ENCODE data around the gene TPSB2.

GRCh38 chr16:1263591-1264344 lies 33.8 kb upstream of the TPSB2 start:
- TF ChIP-seq POLR2A (IDR thresholded peaks at IDR 0.05) (no peak), CTCF (IDR thresholded peaks at IDR 0.05) (no peak)

Data from right lobe of liver (tissue), 4 donors.